Endothelial cell of umbilical vein (primary cell): ENCODE data around the gene VKORC1. TPM values are rescaled to one million over a fixed set of nuclear protein-coding genes. Genes with fewer than 3 reads are reported as not detected.

Experiments
- BruUV-seq: library from RNA; stranded (reverse); fragments of 400-500 nt; replicated peaks from 2 replicates; lab custom pipeline; 2021; lab: Mats Ljungman, UMichigan
- CTCF ChIA-PET: fragments of 300-600, 350-600 bp; sonication (Branson Sonifier 250); formaldehyde crosslinking; loops from one replicate; lab custom pipeline; 2021; ENCODE audit warnings: antibody characterized with exemption, inconsistent platforms; lab: Charles Lee
- POLR2A ChIA-PET: fragments of 300-600, 350-600 bp; sonication (Branson Sonifier 250); formaldehyde crosslinking; loops from one replicate; lab custom pipeline; 2021; ENCODE audit warnings: antibody characterized with exemption, inconsistent platforms; lab: Charles Lee
- DNase-seq: peaks from one replicate; pipeline ENCODE4 v3.0.0-alpha.2; 2011; ENCODE audit warnings: low read depth, low spot score
- FAIRE-seq: peaks from 2 replicates; lab custom pipeline; 2011; peaks lifted over from hg19 to GRCh38; lab: Jason Lieb, UNC
- H2AFZ ChIP-seq: 2 replicates; pipeline ENCODE4 v1.6.0; 2012; ENCODE audit warnings: low read depth, low read length, control low read depth, inconsistent platforms
- H3K27ac ChIP-seq: 2 replicates; pipeline ENCODE4 v1.5.1; 2011; ENCODE audit warnings: low read depth, mild to moderate bottlenecking, control low read depth, low read length, moderate library complexity; ENCODE audit not compliant: insufficient read depth
- H3K27me3 ChIP-seq, 2 experiments: 2 replicates each; pipeline versions ENCODE4 v1.6.0 to v1.6.1; 2011; ENCODE audit warnings: low read length in 2 of 2, mixed read lengths in 1 of 2; ENCODE audit not compliant: control insufficient read depth in 2 of 2, insufficient read depth in 2 of 2
- H3K36me3 ChIP-seq, 2 experiments: 2 replicates in 1 of 2; 3 replicates in 1 of 2; pipeline ENCODE4 v1.5.1; 2011; ENCODE audit warnings: low read length in 2 of 2, mild to moderate bottlenecking in 1 of 2, moderate library complexity in 1 of 2; ENCODE audit not compliant: control insufficient read depth in 2 of 2, insufficient read depth in 2 of 2; ENCODE audit errors: extremely low read depth in 1 of 2
- H3K4me1 ChIP-seq: 3 replicates; pipeline ENCODE4 v1.5.1; 2011; ENCODE audit warnings: mild to moderate bottlenecking, low read length; ENCODE audit not compliant: control insufficient read depth, insufficient read depth; ENCODE audit errors: extremely low read depth
- H3K4me2 ChIP-seq: 2 replicates; pipeline ENCODE4 v1.6.1; 2011; ENCODE audit warnings: low read length, control low read depth, mixed read lengths; ENCODE audit not compliant: insufficient read depth
- H3K4me3 ChIP-seq, 3 experiments: fragments of 200-600 bp in 1 of 3; sonication (generic), shearing (Covaris generic) in 1 of 3; replicated peaks in 1 of 3; 2 replicates each; pipeline ENCODE4 v1.5.1; 2011 to 2016; ENCODE audit warnings: control low read depth in 3 of 3, low read length in 3 of 3, mild to moderate bottlenecking in 2 of 3, inconsistent platforms in 1 of 3, low read depth in 1 of 3, moderate library complexity in 1 of 3; ENCODE audit not compliant: insufficient read depth in 1 of 3
- H3K79me2 ChIP-seq: 2 replicates; pipeline ENCODE4 v1.6.0; 2012; ENCODE audit warnings: low read length, inconsistent platforms; ENCODE audit not compliant: control insufficient read depth, insufficient read depth
- H3K9ac ChIP-seq: replicated peaks from 2 replicates; pipeline ENCODE3; 2011; ENCODE audit warnings: low read length, control low read depth; ENCODE audit not compliant: insufficient read depth; ENCODE audit errors: extremely low read depth
- H3K9me1 ChIP-seq: replicated peaks from 3 replicates; pipeline ENCODE4 v1.6.0; 2011; ENCODE audit warnings: mild to moderate bottlenecking, low read length; ENCODE audit not compliant: control insufficient read depth, insufficient read depth; ENCODE audit errors: extremely low read depth
- H3K9me3 ChIP-seq: replicated peaks from 2 replicates; pipeline ENCODE4 v1.5.1; 2012; ENCODE audit warnings: low read length, inconsistent platforms; ENCODE audit not compliant: control insufficient read depth, insufficient read depth
- H4K20me1 ChIP-seq: replicated peaks from 2 replicates; pipeline ENCODE3; 2011; ENCODE audit warnings: mild to moderate bottlenecking, low read length; ENCODE audit not compliant: control insufficient read depth, insufficient read depth; ENCODE audit errors: extremely low read depth
- CTCF ChIP-seq, 2 donors: IDR thresholded peaks; 1 replicate in 1 of 2; 2 replicates in 1 of 2; pipeline ENCODE4 v1.5.1; 2011; ENCODE audit warnings: low read length in 2 of 2, mild to moderate bottlenecking in 2 of 2, moderate library complexity in 2 of 2, control low read depth in 1 of 2, inconsistent platforms in 1 of 2, low read depth in 1 of 2; ENCODE audit not compliant: insufficient read depth in 1 of 2; ENCODE audit errors: extremely low read depth in 1 of 2
- FOS ChIP-seq: IDR thresholded peaks from 2 replicates; pipeline ENCODE4 v1.6.1; 2011; ENCODE audit warnings: mild to moderate bottlenecking, low read length, moderate library complexity, borderline replicate concordance; ENCODE audit not compliant: insufficient read depth
- GATA2 ChIP-seq: IDR thresholded peaks from 2 replicates; pipeline ENCODE4 v1.7.0; 2011; ENCODE audit warnings: low read depth, mild to moderate bottlenecking, moderate library complexity, mixed read lengths, low read length; ENCODE audit not compliant: insufficient read length, insufficient read depth
- JUN ChIP-seq: IDR thresholded peaks from 2 replicates; pipeline ENCODE4 v1.6.1; 2011; ENCODE audit warnings: borderline replicate concordance, low read depth; ENCODE audit not compliant: insufficient read length, insufficient read depth
- MYC ChIP-seq: IDR thresholded peaks from one replicate; pipeline ENCODE4 v1.6.1; 2011; ENCODE audit warnings: mild to moderate bottlenecking, low read depth, low read length
- dilution Hi-C: fragments of 300-500 bp; cut with MboI; formaldehyde crosslinking; loops from one replicate; pipeline ENCODE4 v1.15.0; 2019; ENCODE audit warnings: low sequenced_read_pairs; ENCODE audit not compliant: extremely low pct_ligation_motif_present
- intact Hi-C: fragments of 100-400 bp; cut with micrococcal nuclease; formaldehyde crosslinking; loops from one replicate; pipeline ENCODE4 v1.10.0; 2022
- polyA plus RNA-seq, 4 experiments: library from polyadenylated mRNA; depleted of rRNA in 3 of 4; stranded (reverse) in 3 of 4; unstranded in 1 of 4; fragments of >200 nt; gene quantifications; 2 replicates each; pipeline versions ENCODE4 v1.2.1 to v1.2.3, GENCODE V29; 2011 to 2012; ENCODE audit warnings: missing spikeins in 1 of 4
- total RNA-seq: library from RNA; stranded (reverse); gene quantifications from 2 replicates; pipeline ENCODE4 v1.2.3, GENCODE V29; 2021

The VKORC1 gene
- total and polyA plus RNA-seq, 2 donors (not counting 3 experiments of a cell fraction or from before 2014, with no cell fraction given) = 93.5 to 586 TPM

GRCh38 chr16:31077024-31077423 is 17.6 kb downstream of the VKORC1 start:
- intact Hi-C loops = loop anchor here (10.0 kb wide), 1 partner anchor 788 kb away; no protein-coding TSS in a partner anchor
- H3K79me2 ChIP-seq = peaks cover 37% of the 10 kb centered on the region

More at GRCh38 chr16:31077024-31077423, 17.6 kb downstream of the VKORC1 start:
- Histone ChIP-seq H3K4me3 (no peak overlapping the region), H2AFZ (no peak overlapping the region), H3K27me3 (no peaks in the 10 kb centered on the region), H3K36me3 (peaks cover 3 to 36% of the 10 kb centered on the region in 2 experiments), H3K9me1 (no peaks in the 10 kb centered on the region), H3K4me2 (no peak overlapping the region), H3K9ac (no peak overlapping the region), H3K9me3 (no peaks in the 10 kb centered on the region), H3K4me1 (peaks cover 8% of the 10 kb centered on the region), H3K27ac (no peak overlapping the region), H4K20me1 (no peaks in the 10 kb centered on the region)
- TF ChIP-seq MYC (no peak), CTCF (IDR thresholded peaks at IDR 0.05; ENCODE audit: extremely low read depth in 1 of 2, insufficient read depth in 1 of 2, low read depth in 1 of 2, low read length in 2 of 2) (no peak), FOS (no peak), GATA2 (no peak), JUN (no peak)
- FAIRE-seq (no peak), DNase-seq (no peak)
- BruUV-seq = no TSS peak
- ChIA-PET POLR2A (no interaction called here), CTCF (no interaction called here)
- dilution Hi-C loops = no loop called here
